CD4-positive, alpha-beta T cell treated with Interleukin-17A for 1 hour (primary cell): ENCODE measurements around the gene KRTAP10-5.
"Not testable (repeated sequence)": the region's sequence is repeated elsewhere in the genome, so short reads cannot be mapped to it uniquely, and the experiment has no call there.

Experiments used
- DNase-seq: peaks from one replicate; pipeline ENCODE4 v3.0.0-alpha.2; 2020

KRTAP10-5 gene

GRCh38 chr21:44610157-44610843 is 29.9 kb upstream of the KRTAP10-5 start:
- not testable (repeated sequence) for DNase-seq

GRCh38 chr21:44609193-44609592 is 28.8 kb upstream of the KRTAP10-5 start:
- DNase-seq = no peak

- DNase-seq = no peak
Measured at GRCh38 chr21:44606495-44606894, 26.1 kb upstream of the KRTAP10-5 start.

DNA sequence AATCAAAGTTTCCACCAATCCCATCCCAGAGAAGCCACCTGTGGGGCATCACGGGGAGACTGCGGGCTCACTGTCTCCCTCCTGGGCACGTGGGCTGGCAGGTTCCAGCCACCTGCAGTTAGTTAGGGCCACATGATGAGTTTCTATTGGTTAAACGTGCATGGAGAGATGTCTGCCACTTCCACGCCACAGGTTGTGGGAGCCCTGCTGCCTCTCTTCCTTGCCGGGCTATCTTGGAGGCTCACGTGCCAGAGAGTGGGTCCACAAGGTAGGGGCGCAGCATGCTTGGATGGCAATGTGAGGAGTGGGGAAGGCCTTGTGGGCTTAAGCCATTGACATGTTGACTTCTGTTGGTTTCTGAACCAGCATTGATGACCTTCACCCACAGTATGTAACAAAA is 23.5 kb upstream of the KRTAP10-5 start:
- DNase-seq = no peak

DNA sequence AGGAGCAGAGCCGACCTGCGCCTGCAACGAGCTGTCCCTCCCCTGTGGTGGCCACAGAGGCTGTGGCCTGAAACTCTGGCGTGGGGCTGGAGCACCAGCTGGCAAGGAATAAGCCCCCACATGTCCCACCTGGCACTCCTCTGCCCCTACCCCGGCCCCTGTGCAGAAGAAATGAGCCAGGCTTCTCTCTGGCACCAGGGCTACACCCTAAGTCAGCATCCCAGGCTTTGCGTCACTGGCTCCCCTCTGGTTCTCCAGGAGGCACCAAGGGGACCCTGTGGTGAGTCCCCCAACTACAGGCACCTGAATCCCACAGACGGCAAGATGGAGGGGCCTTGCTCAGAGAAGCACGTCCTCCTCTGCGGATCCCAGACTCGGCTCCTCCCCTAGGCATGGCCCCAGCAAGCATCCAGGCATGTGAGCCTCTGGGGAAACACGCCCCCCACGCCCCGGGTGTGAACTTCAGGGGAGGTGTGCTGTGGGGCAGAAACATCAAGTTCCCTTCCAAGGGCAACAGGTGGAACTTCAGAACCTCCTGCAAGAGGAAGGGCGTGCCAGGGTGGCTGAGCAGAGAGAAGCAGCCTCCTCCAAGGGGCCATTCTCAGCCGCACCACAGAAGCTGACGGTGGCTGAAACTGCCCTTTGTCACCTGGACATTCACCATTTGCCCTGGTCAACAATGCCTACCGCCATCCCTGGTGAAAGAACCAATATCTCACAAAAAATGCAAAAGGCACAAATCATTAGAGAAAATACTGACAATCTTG is 22.9 kb upstream of the KRTAP10-5 start:
- no peak for DNase-seq

GRCh38 chr21:44602463-44602850 is 22.1 kb upstream of the KRTAP10-5 start:
- no peak for DNase-seq

GRCh38 chr21:44601596-44602462 is 21.4 kb upstream of the KRTAP10-5 start:
- no peak for DNase-seq

DNA sequence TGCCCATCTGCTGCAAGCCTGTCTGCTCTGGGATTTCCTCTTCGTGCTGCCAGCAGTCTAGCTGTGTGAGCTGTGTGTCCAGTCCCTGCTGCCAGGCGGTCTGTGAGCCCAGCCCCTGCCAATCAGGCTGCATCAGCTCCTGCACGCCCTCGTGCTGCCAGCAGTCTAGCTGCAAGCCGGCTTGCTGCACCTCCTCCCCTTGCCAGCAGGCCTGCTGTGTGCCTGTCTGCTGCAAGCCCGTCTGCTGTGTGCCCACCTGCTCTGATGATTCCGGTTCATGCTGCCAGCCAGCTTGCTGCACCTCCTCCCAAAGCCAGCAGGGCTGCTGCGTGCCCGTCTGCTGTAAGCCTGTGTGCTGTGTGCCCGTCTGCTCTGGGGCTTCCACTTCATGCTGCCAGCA is 20.7 kb upstream of the KRTAP10-5 start:
- DNase-seq = not testable (repeated sequence)

GRCh38 chr21:44600118-44600978 is 19.9 kb upstream of the KRTAP10-5 start, which contains the start of gene KRTAP10-7:
Gene KRTAP10-7 (plus strand): TSS chr21:44600597. CDS start chr21:44600622, 25 bp downstream.
- DNase-seq = not testable (repeated sequence)

DNA sequence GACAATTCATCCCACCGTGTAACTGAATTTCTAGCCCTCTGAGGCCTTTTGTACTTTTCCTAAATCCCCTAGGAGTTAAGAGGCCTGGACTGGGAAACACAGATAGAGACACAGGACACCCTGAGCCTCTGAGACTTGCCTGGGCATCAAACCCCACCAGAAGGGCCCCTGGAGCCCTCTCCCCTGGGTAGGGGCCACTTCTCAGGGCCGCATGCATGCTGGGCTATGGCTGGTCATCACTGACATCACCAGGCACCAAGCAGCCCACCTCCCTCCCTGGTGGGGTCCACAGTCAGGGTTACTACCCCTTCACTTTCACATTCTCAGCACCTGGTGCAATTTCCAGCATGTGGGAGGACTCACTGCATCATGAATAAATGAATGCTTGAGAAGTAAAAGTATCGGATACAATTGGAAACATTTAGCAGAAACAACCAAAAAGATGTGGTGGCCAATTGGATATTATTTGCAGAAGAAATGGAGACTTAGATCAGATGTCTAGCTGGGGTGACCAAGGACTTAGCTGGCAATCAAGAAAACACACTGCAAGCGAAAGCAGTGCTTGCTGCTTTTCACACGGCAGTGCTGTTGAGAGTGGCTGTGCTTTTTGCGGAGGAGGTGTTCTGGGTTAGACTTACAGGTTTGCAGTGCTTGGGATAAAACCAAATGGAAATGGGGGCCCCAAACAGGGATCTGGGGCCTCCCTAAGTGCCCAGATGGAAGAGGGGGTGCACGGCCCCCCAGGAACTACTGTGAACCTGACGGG is 19.0 kb upstream of the KRTAP10-5 start:
- no peak for DNase-seq

DNA sequence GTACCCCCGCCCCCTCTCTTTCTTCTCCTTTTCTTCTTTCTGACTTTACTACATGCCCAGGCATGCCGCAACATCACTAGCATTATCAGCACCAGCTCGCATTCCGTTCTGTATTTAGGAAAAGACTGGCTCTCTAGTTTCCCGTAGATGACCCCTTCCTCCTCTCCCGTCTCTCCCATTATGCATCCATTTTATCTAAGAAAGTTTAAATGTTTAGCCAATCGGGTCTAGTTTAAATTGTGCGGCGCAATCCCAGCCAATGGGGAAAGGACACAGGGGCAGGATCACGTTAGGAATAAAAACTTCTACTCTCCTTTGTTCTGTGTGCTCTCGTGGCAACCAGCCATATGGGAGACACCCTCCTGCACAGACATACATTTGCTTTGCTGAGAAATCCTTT is 17.7 kb upstream of the KRTAP10-5 start:
- DNase-seq = no peak

GRCh38 chr21:44596068-44596725 is 15.8 kb upstream of the KRTAP10-5 start:
- DNase-seq = no peak

DNA sequence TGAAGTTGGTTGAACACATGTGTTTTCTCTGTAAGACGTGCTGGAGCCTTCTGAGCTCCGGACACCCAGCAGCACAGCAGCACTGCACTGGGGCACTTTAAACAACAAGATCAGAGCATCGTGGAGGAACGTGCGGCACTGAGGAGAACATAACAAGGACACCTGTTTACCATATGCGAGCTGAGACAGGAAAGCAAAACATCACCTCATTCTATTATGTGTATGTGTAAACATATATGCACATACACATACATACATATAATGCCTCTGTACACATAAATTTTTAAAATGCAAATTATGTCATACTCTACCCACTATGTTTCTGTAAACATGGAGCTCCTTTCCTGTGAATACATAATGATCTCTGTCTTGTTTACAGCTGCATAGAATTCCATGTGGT is 15.1 kb upstream of the KRTAP10-5 start:
- no peak for DNase-seq

DNA sequence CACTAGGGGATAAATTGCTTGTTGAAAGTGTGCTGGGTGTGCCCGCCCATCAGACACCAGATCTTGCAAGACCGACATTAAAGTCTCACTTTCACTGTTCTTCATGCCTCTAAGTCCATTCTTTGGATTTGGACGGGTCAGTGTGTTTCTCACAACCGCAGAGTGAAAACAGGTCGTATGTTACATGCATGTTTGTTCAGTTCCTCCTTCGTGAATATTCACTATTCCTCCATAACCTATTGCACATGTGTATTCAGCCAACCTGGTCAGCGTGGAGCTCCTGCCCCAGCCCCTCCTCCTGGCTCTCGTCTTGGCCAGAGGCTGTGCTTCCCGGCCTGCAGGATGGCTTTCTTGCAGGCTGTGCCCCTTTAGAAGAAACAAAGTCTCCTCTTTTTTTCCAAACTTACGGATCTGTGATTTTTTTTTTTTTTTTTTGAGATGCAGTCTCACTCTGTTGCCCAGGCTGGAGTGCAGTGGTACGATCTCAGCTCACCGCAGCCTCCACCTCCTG is 14.1 kb upstream of the KRTAP10-5 start:
- DNase-seq = no peak

DNA sequence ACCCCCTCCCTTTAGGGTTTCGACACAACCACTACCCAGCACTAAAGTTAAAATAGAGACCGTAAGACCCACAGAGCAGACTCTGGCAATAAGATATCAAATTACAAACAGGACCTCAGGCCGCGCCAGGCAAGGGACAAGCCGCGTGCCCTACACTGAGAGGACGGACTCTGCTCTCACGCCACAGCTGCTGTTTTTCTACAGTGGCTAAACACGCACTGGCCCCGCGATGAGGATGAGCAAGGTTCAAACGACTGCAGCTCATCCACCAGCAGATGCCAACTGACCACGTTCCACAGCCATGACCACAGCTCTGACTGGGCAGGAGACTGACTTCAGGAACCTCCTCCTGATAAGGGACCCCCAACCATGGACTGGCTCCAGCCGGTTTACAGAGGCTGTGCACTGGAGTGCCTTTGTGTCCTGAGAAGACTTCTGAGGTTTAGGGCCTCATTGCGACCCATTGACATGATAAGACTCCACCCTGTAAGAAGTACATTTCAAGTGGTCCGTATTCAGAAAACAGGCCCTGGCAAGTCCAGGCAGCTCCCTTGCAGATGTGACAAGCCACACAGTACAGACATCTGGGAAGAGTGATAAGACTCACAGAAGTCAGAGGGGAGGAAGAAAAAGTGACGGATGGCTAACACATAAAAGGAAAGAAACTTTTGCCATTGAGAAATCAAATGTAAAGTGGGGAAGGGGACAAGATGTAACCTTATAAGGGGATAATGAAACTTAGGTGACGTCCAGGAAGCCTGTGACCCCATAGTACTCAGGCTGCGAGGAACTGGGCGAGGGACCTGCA is 13.4 kb upstream of the KRTAP10-5 start:
- DNase-seq = no peak

DNA sequence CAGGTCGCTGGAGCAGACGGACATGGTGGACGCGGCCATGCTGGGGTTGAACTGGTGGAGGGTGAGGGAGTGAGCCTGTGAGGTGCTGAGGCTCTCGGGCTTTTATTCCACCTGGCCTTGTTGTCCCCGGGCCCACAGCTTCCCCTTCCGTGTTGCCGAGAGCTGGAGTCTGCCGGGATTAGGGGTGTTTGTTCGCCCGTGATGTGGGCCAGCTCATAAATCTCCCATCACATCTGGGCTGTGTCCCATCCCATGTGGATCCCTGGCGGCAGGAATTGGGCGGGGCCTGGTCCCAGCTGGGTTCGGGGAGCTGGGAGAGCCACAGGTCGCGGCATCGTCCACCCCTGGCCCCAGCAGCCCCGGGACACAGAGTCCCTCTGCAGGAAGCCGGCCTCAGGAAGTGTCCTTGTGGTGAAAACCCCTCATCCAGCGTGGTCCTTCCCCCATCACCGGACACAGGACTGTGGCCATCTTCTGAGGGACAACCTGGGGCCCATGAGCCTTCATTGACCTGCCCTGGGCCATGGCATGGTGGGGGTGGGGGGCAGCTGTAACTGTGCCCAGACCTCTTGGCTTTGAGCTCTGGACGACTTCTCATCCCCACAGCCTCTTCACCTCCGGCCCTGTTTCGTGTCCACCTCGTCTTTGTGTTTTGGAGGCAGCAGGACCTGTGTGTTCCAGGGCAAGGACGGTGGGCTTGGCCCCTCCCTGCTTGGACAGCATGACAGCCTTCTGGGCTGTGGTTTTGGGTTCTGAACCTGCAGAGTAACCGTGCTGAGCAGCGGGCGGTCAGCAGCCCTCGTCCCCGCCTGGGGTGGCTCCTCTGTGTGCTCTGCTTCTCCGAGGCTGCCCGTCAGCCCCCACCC is 12.3 kb upstream of the KRTAP10-5 start, which contains the start of gene KRTAP10-6:
Gene KRTAP10-6 (minus strand): TSS at position 60 of the 866 bp plus-strand sequence. CDS start 21 bp downstream, at position 39.
- no peak for DNase-seq

DNA sequence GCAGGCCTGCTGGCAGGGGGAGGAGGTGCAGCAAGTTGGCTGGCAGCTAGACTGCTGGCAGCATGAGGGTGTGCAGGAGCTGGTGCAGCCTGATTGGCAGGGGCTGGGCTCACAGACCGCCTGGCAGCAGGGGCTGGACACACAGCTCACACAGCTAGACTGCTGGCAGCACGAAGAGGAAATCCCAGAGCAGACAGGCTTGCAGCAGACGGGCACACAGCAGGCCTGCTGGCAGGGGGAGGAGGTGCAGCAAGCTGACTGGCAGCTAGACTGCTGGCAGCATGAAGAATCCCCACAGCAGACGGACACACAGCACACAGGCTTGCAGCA is 11.4 kb upstream of the KRTAP10-5 start:
- DNase-seq = not testable (repeated sequence)

- DNase-seq = not testable (repeated sequence)
Measured at GRCh38 chr21:44590897-44591800, 10.7 kb upstream of the KRTAP10-5 start.
